ENCODE measurements around the gene CTXND1. TPM values are rescaled to one million over a fixed set of nuclear protein-coding genes. Genes with fewer than 3 reads are reported as not detected.
"Not testable (repeated sequence)": the region's sequence is repeated elsewhere in the genome, so short reads cannot be mapped to it uniquely, and the experiment has no call there.

The CTXND1 gene
- total RNA-seq: under 1 TPM in 2 of 4 donors, not detected in 2; 0.07 to 0.09 TPM

DNA sequence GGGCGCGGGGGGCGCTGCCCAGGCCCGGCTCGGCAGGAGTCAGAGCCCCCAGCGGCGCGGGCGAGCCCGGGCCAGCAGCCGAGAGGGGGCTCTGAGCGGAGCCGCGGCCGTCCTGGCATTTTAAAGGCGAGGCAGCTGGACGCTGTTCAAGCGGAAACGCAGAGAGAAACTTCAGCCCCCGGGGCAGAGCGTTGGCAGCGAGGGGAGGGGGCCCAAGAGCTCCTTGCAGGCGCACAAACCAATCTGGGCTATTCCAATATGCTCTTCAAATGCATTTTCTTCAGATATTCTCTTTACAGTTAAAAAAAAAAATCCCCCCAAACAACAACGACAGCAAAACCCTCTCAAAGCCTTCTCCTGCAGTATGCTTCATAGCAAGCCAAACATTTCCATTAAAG, at the start of gene CTXND1:
CTXND1 (minus strand) TSS at position 93 of the 398 bp plus-strand sequence. CDS start 50,264 bp downstream, outside the sequence.
- no peaks in the 10 kb centered on the region for H3K36me3 ChIP-seq
- DNase-seq: no peak
- intact Hi-C loops (cut with DNase I; ENCODE audit: low total_unique reads): no loop called here
- H3K27me3 ChIP-seq: peaks cover 0 to 25% of the 10 kb centered on the region in 2 donors
- no peaks in the 10 kb centered on the region for H3K9me3 ChIP-seq
- H3K27ac ChIP-seq: no peak within 1 kb of the TSS
- H3K4me1 ChIP-seq: peaks cover 0 to 9% of the 10 kb centered on the region in 2 donors
- no peak within 1 kb of the TSS for H3K4me3 ChIP-seq
- TF ChIP-seq, protein P1, sequence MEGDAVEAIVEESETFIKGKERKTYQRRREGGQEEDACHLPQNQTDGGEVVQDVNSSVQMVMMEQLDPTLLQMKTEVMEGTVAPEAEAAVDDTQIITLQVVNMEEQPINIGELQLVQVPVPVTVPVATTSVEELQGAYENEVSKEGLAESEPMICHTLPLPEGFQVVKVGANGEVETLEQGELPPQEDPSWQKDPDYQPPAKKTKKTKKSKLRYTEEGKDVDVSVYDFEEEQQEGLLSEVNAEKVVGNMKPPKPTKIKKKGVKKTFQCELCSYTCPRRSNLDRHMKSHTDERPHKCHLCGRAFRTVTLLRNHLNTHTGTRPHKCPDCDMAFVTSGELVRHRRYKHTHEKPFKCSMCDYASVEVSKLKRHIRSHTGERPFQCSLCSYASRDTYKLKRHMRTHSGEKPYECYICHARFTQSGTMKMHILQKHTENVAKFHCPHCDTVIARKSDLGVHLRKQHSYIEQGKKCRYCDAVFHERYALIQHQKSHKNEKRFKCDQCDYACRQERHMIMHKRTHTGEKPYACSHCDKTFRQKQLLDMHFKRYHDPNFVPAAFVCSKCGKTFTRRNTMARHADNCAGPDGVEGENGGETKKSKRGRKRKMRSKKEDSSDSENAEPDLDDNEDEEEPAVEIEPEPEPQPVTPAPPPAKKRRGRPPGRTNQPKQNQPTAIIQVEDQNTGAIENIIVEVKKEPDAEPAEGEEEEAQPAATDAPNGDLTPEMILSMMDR (IDR thresholded peaks at IDR 0.05): no peak
- no peak for TF ChIP-seq POLR2A (IDR thresholded peaks at IDR 0.05)

DNA sequence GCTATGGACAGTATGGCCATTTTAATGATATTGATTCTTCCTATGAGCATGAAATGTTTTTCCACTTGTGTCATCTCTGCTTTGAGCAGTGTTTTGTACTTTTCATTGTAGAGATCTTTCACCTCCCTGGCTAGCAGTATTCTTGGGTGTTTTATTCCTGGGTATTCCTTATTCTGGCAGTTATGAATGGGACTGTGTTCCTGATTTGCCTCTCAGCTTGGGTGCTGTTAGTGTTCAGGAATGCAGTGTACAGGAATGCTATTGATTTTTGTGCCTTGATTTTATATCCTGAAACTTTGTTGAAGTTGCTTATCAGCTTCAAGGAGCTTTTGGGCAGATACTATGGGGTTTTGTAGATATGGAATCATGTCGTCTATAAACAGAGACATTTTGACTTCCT, 49.5 kb upstream of the CTXND1 start:
- no peak overlapping the region for H3K27ac ChIP-seq
- no peaks in the 10 kb centered on the region for H3K4me1 ChIP-seq
- no peak for TF ChIP-seq POLR2A (IDR thresholded peaks at IDR 0.05)
- TF ChIP-seq, protein P1 (IDR thresholded peaks at IDR 0.05): no peak
- H3K4me3 ChIP-seq: no peak overlapping the region
- H3K36me3 ChIP-seq: no peaks in the 10 kb centered on the region
- no peaks in the 10 kb centered on the region for H3K27me3 ChIP-seq
- no peaks in the 10 kb centered on the region for H3K9me3 ChIP-seq
- intact Hi-C loops (cut with DNase I; ENCODE audit: low total_unique reads): no loop called here
- DNase-seq: no peak

DNA sequence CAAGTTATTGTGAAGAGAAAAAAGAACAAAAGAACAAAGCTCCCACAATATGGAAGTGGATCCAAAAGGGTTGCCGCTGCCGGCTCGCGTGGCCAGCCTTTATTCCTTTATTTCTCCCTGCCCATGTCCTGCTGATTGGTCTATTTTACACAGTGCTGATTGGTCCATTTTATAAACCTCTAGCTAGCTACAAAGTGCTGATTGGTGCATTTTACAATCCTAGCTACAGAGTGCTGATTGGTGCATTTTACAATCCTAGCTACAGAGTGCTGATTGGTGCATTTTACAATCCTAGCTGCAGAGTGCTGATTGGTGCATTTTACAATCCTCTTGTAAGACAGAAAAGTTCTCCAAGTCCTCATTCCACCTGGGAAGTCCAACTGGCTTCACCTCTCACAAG, 43.8 kb upstream of the CTXND1 start:
- H3K4me1 ChIP-seq; H3K27ac ChIP-seq; DNase-seq; H3K4me3 ChIP-seq; intact Hi-C loops (cut with DNase I; ENCODE audit: low total_unique reads); H3K36me3 ChIP-seq; H3K27me3 ChIP-seq; H3K9me3 ChIP-seq: not testable (repeated sequence)

DNA sequence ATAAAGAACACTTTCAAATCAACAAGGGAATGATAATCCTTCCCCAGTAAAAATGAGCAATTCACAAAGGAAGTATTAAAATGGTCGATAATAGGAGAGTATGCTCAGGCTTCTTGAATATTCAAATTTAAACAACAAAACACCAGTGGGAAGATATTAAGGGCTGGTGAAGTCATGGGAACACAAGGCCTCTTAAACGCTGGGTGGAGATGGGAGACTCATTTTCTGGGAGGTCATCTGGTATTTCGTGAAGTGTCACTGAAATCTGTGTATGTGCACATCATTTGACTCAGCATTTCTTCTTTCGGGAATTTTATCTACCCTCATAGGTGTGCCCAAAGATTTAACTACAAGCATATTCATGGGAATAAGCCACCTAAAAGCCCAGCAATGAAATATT, 40.1 kb upstream of the CTXND1 start:
- H3K27me3 ChIP-seq: no peaks in the 10 kb centered on the region
- H3K27ac ChIP-seq: no peak overlapping the region
- no peak for DNase-seq
- H3K4me1 ChIP-seq: no peaks in the 10 kb centered on the region
- no peaks in the 10 kb centered on the region for H3K9me3 ChIP-seq
- H3K36me3 ChIP-seq: no peaks in the 10 kb centered on the region
- intact Hi-C loops (cut with DNase I; ENCODE audit: low total_unique reads): no loop called here
- TF ChIP-seq, protein P1 (IDR thresholded peaks at IDR 0.05): no peak
- no peak for TF ChIP-seq POLR2A (IDR thresholded peaks at IDR 0.05)
- no peak overlapping the region for H3K4me3 ChIP-seq

DNA sequence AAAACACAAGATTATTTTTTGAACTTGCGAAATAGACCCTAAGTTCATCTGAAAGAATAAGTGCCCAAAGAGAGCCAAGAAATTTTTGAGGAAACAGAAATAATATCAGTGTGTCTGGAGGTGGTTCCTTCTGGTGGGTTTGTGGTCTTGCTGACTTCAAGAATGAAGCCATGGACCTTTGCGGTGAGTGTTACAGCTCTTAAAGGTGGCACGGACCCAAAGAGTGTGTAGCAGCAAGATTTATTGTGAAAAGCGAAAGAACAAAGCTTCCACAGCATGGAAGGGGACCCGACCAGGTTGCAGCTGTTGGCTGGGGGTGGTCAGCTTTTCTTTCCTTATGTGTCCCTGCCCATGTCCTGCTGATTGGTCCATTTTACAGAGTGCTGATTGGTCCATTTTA, 38.9 kb upstream of the CTXND1 start:
- H3K27me3 ChIP-seq; H3K4me3 ChIP-seq; H3K36me3 ChIP-seq; H3K4me1 ChIP-seq; intact Hi-C loops (cut with DNase I; ENCODE audit: low total_unique reads); H3K27ac ChIP-seq; DNase-seq; H3K9me3 ChIP-seq: not testable (repeated sequence)

DNA sequence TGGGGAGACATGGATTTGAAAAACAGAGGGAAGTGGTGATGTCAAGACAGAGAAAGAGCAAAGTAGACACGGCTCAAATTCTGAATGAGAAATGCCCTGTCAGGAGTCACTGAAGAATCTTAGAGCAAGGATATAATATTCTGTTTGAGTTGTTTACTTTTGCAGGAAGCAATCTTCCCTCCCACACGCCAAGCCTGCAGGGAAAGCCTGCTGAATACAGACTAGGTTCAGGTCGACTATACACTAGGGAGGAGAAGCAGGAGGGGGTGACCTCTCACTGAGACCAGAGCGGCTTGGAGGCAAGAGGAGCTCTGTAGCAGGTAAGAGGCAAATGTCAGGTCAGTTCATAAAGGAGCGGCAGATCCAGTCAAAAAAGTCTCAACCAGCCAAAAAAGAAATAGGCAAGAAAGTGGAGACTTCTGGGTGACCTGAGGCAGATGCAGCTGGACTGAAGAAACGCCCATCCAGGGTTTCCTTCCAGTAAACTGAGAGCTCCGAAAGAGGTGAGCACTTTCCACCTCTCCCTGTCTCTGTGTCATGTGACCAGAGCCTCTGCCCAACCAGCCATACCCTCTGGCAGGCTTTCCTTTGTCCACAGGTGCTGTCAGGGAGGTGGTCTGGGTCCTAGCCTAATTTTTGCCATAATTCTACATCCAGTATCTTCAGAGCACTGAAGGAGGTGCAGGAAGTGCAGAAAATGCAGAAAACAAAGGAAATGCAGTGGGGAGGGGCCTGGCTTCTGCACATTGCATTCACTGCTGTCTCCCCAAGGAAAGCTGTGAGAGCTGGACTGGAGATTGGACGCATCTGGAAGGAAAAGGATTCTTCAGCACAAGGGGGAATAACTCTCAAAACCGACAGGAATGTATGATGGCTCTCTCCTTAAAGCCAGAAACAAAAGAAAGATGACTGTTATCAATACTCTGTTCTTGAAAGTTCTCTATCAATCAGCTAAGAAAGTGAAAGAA, 37.8 kb upstream of the CTXND1 start:
- no peak overlapping the region for H3K27ac ChIP-seq
- no peaks in the 10 kb centered on the region for H3K27me3 ChIP-seq
- H3K9me3 ChIP-seq: no peaks in the 10 kb centered on the region
- intact Hi-C loops (cut with DNase I; ENCODE audit: low total_unique reads): no loop called here
- H3K4me3 ChIP-seq: no peak overlapping the region
- no peak for DNase-seq
- H3K4me1 ChIP-seq: no peaks in the 10 kb centered on the region
- H3K36me3 ChIP-seq: no peaks in the 10 kb centered on the region
- TF ChIP-seq, protein P1 (IDR thresholded peaks at IDR 0.05): no peak
- TF ChIP-seq POLR2A (IDR thresholded peaks at IDR 0.05): no peak

All from uterus (tissue), 4 donors.